Measurements from ENCODE around the gene SMG6.

DNA sequence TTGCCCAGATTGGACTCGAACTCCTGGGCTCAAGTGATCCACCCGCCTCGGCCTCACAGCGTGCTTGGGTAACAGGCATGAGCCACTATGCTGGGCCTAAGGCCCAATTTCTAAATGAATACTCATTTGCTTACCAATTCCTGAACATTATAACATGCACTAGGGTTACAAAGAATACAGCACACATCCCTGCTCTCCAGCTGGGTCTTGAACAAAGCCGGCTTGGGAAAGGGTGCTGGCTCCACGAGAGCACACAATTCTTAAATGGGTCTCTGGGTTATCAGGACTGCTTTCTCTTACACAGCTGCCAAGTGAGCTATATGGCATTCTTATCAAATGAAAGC, 190.3 kb downstream of the SMG6 start:
- TF ChIP-seq POLR2A (IDR thresholded peaks at IDR 0.05; ENCODE audit: low read length) (no peak), GATA1 (IDR thresholded peaks at IDR 0.05; ENCODE audit: low read depth, low read length) (no peak)

All from erythroblast (primary cell).